NOMO-1 (cell line): ENCODE measurements around the gene LCN10.
"Not testable (repeated sequence)": the region's sequence is repeated elsewhere in the genome, so short reads cannot be mapped to it uniquely, and the experiment has no call there.

ENCODE experiments used
- DNase-seq, 2 experiments: peaks; one replicate each; lab custom pipeline; 2025; ENCODE audit not compliant: unreplicated experiment in 2 of 2; lab: John Stamatoyannopoulos, UW

Gene LCN10

GRCh38 chr9:136755302-136756133, 12.8 kb upstream of the LCN10 start:
- DNase-seq: not testable (repeated sequence)

GRCh38 chr9:136754626-136755301, 12.0 kb upstream of the LCN10 start:
- no peak for DNase-seq

DNA sequence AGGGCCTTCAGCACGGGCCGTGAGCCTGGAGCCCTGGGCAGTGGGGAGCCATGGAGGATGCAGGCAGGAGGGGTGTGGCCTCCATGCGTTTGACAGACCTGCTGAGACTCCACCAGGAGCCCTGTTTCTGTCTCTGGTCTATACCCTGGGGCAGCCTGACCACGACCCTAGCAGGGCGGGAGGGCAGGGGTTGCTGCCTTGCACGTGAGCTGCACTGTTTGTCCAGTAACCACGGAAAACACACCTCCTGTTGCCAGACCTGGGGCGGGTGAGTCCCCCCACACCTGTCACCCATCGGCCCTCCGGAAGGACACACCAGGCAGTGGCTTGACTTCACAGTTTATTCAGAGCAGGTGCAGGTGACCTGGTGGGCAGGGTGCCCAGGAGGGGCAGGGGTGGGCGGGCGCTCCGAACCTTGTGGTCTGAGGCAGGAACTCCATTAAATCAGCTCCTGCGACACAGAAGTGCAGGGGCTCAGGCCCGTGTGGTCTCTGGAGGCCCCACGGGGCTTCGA, 11.4 kb upstream of the LCN10 start:
- no peak for DNase-seq

DNA sequence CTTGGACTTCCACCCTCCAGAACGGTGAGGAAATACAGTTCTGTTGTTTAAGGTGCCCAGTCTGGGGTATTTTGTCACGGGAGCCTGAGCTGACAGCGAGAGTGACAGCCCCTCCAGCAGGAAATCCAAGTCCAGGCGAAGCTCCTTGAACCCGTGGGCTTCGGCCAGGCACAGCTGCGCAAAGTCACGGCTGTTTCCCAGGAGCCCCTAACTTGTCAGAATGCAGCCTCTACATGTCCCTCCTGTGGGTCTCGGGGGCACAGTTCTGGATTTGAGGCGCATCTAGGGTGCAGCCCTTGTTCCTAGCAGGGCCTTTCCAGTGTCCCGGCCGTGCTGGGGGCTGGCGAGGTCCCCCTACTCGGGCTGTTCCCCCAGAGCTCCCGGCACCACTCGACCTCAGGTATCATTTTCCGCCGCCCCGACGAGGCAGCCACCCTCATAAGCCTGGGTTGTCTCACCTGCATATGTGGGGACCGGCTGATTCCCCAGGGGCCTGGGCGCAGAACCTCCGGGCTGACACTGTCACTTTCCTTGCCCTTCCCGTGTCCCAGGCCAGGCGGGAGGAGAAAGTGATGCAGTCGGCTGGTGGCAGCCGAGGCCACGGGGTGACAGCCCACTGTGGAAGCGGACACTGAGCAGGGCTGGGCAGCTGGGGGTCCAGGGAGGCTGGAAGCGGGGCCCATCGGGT, 10.8 kb upstream of the LCN10 start:
- no peak for DNase-seq

DNA sequence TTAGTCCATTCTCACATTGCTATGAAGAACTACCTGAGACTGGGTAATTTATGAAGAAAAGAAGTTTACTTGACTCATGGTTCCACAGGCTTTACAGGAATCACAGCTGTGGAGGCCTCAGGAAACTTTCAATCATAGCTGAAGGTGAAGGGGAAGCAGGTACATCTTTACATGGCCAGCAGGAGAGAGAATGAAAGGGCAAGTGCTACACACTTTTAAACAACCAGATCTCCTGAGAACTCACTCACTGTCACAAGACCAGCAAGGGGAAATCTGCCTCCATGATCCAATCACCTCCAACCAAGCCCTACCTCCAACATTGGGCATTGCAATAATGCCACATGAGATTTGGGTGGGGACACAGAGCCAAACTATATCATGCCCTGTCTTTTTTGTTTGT, 9.1 kb upstream of the LCN10 start:
- no peak for DNase-seq

- no peak for DNase-seq
These were observed 8.5 kb upstream of the LCN10 start for GRCh38 chr9:136751244-136751643.

- DNase-seq: no peak
These were observed 7.8 kb upstream of the LCN10 start for GRCh38 chr9:136750526-136750925.

- DNase-seq: no peak
These were observed 6.2 kb upstream of the LCN10 start for GRCh38 chr9:136748666-136749611.

- DNase-seq: no peak
These were observed 5.5 kb upstream of the LCN10 start, which contains the start of gene LCN6 for GRCh38 chr9:136748201-136748600. LCN6 (minus strand) TSS chr9:136748525; CDS start chr9:136748483, 42 bp downstream.

- DNase-seq: no peak
These were observed 4.7 kb upstream of the LCN10 start for GRCh38 chr9:136747161-136748060.

- DNase-seq: no peak
These were observed 3.9 kb upstream of the LCN10 start for GRCh38 chr9:136746621-136747020.

DNA sequence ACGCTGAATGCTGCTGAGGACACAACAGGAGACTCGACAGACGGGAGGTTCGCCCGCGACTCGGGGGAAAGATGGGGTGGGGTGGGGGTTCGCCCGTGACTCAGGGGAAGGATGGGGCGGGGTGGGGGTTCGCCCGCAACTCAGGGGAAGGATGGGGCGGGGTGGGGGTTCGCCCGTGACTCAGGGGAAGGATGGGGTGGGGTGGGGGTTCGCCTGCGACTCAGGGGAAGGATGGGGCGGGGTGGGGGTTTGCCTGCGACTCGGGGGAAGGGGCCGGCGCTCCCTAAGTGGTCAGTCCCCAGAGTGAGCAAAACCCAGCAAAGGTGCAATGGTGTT, 3.4 kb upstream of the LCN10 start:
- DNase-seq: no peak

DNA sequence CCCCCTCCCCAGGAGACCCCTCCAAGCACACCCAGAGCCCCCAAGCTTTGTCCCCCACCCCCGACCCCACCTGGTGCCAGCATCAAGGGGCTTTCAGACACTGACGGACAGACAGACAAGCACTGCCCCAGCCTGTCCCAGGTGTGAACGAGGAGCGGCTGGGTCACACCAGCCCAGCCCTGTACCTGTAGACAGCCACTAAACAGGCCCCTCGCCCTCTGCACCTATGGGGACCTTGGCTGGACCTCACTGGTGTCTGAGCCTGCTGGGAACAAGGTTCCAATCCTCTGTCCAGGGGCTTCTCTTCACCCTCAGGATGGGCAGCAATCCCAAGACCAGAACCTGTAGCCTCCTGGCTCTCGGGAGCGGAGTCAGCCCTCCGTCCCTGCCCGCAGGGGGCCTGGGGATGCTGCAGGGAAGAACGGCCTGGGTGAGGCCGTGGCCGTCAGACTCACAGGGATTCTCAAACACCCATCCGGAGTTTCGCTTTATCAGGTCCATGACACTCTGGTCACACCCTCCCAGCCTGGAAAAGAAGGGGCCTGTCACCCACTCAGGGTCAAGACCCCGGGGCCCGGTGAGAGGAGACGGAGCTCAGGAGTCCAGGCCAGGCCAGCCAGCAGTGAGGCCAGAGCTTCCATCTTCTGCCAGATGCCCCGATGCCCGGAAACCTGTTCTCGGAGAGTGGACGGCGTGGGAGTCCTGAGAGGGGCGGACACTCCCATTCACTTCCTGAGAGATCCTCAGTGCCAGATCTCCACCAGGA, 2.8 kb upstream of the LCN10 start:
- DNase-seq: no peak

DNA sequence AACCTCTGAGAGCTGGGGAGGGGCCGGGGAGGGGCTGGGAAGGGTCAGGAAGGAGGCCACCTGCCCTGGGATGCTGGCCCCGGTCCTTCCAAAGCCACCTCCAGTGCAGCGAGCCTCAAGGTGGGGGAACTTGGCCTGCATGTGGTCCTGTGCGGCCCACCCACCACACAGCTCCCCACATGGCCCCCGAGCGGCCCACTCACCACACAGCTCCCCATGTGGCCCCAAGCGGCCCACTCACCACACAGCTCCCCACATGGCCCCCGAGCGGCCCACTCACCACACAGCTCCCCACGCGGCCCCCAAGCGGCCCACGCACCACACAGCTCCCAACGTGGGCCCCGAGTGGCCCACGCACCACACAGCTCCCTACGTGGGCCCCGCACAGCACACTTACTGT, 2.0 kb upstream of the LCN10 start:
- no peak for DNase-seq

DNA sequence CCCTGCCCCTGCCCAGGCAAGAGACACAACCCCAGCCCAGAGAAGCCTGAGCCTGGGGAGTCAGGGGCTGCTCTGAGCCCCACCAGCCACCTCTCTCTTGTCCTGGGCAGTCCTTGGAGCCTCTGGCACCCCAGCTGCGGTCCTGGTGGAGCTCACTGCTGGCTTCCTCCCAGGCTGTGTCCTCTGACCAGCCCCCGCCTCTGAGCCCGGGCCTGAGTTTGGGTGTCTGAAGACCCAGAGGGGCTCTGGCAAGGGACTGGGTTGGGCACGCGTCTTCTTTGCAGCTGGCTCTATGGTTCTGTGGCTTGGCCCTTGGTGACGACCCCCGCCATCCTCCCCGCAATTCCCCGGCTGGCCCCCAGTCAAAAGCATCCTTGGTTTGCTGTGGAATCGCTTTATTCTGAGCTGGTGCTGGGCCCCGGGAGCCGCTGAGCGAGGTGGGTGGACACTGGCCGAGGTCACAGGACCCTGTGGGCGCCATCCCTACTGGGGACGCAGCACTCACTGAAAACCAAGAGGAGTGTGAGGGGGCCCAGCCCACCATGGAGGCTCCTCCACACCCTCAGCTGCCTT, 985 bp upstream of the LCN10 start:
- DNase-seq: no peak

- no peak for DNase-seq
These were observed 713 bp downstream of the LCN10 start for GRCh38 chr9:136741883-136742571.

- no peak for DNase-seq
These were observed 1.5 kb downstream of the LCN10 start for GRCh38 chr9:136740971-136741882.
